A549 (cell line): ENCODE data around the gene ANKS1B. TPM values are rescaled to one million over a fixed set of nuclear protein-coding genes. Genes with fewer than 3 reads are reported as not detected.

Experiments
- ATAC-seq, 2 experiments: fragments of 200-7000 bp in 1 of 2; fragments of >200 bp in 1 of 2; cut with Nextera tagmentation in 1 of 2; cut with Tn5 transposase in 1 of 2; 3 replicates each; pipeline versions ENCODE4 v1.8.0 to v1.9.1; 2018 to 2020; ENCODE audit warnings: mild to moderate bottlenecking in 1 of 2, moderate library complexity in 1 of 2
- CTCF ChIA-PET: fragments of 300-600 bp; sonication (Branson Sonifier 250); formaldehyde crosslinking; extraction: SDS; loops from one replicate; lab custom pipeline; 2021; ENCODE audit warnings: antibody characterized with exemption, inconsistent platforms; lab: Yijun Ruan, JAX
- POLR2A ChIA-PET: fragments of 350-600 bp; formaldehyde crosslinking; extraction: SDS; loops from one replicate; lab custom pipeline; 2021; ENCODE audit warnings: antibody characterized with exemption, inconsistent platforms; lab: Yijun Ruan, JAX
- DNase-seq, 2 experiments: peaks; one replicate each; pipeline versions ENCODE4 v3.0.0 to v3.0.0-alpha.2; 2011 to 2016; ENCODE audit warnings: low read depth in 1 of 2, low spot score in 1 of 2
- FAIRE-seq: peaks from 2 replicates; lab custom pipeline; 2011; peaks lifted over from hg19 to GRCh38; lab: Jason Lieb, UNC
- H3K27ac ChIP-seq, 2 experiments: fragments of >200 bp; sonication (Bioruptor Twin); formaldehyde crosslinking; 3 replicates each; pipeline ENCODE4 v1.5.1; 2016 to 2017
- H3K4me1 ChIP-seq: fragments of >200 bp; sonication (Bioruptor Twin); formaldehyde crosslinking; 3 replicates; pipeline ENCODE4 v1.6.1; 2016
- H3K4me2 ChIP-seq: fragments of >200 bp; sonication (Bioruptor Twin); formaldehyde crosslinking; 3 replicates; pipeline ENCODE4 v1.6.1; 2016
- H3K4me3 ChIP-seq: fragments of >200 bp; sonication (Bioruptor Twin); formaldehyde crosslinking; 3 replicates; pipeline ENCODE4 v1.5.1; 2016
- H3K9me3 ChIP-seq: fragments of >200 bp; sonication (Bioruptor Twin); formaldehyde crosslinking; 3 replicates; pipeline ENCODE4 v1.6.1; 2016
- CBX8 ChIP-seq: fragments of 200-600 bp; sonication (generic); IDR thresholded peaks from 2 replicates; pipeline ENCODE4 v1.6.1; 2016
- CHD2 ChIP-seq: fragments of 150-350 bp; IDR thresholded peaks from 2 replicates; pipeline ENCODE4 v1.6.1; 2014; ENCODE audit warnings: low read length; ENCODE audit not compliant: partially characterized antibody
- CHD4 ChIP-seq: fragments of 200-600 bp; sonication (generic); IDR thresholded peaks from 2 replicates; pipeline ENCODE4 v1.6.1; 2016; ENCODE audit warnings: antibody characterized with exemption, mild to moderate bottlenecking, borderline replicate concordance
- EHF ChIP-seq: fragments of 250-450 bp; sonication (Bioruptor Pico); IDR thresholded peaks from 2 replicates; pipeline ENCODE4 v1.5.0; 2020; ENCODE audit warnings: mild to moderate bottlenecking
- EHMT2 ChIP-seq: fragments of 200-600 bp; sonication (generic); IDR thresholded peaks from 2 replicates; pipeline ENCODE4 v1.6.1; 2016; ENCODE audit warnings: antibody characterized with exemption, low read depth, mild to moderate bottlenecking, moderate library complexity
- EP300 ChIP-seq, 2 experiments: fragments of >200 bp; sonication (Bioruptor Twin); formaldehyde crosslinking; IDR thresholded peaks; 2 replicates in 1 of 2; 3 replicates in 1 of 2; pipeline ENCODE4 v1.6.1; 2016 to 2017
- HOXA7 ChIP-seq: fragments of 250-450 bp; sonication (Bioruptor Pico); IDR thresholded peaks from 2 replicates; pipeline ENCODE4 v1.5.0; 2020; ENCODE audit warnings: mild to moderate bottlenecking, moderate library complexity
- HOXB5 ChIP-seq: fragments of 250-450 bp; sonication (Bioruptor Pico); IDR thresholded peaks from 2 replicates; pipeline ENCODE4 v1.5.0; 2020; ENCODE audit warnings: mild to moderate bottlenecking, moderate library complexity
- JUN ChIP-seq, 2 experiments: fragments of >200 bp; sonication (Bioruptor Twin); formaldehyde crosslinking; IDR thresholded peaks; 2 replicates in 1 of 2; 3 replicates in 1 of 2; pipeline ENCODE4 v1.6.1; 2016 to 2017
- JUNB ChIP-seq: fragments of >200 bp; sonication (Bioruptor Twin); formaldehyde crosslinking; IDR thresholded peaks from 2 replicates; pipeline ENCODE4 v1.6.1; 2016
- KDM1A ChIP-seq: fragments of 200-600 bp; sonication (generic); IDR thresholded peaks from 2 replicates; pipeline ENCODE4 v1.6.1; 2016; ENCODE audit warnings: low read depth, mild to moderate bottlenecking
- NPAS2 ChIP-seq: fragments of 250-450 bp; sonication (Bioruptor Pico); IDR thresholded peaks from 2 replicates; pipeline ENCODE4 v1.8.0; 2022; ENCODE audit warnings: mild to moderate bottlenecking, moderate library complexity, borderline replicate concordance
- NR3C1 ChIP-seq: fragments of >200 bp; sonication (Bioruptor Twin); formaldehyde crosslinking; IDR thresholded peaks from 3 replicates; pipeline ENCODE4 v1.6.1; 2017
- PBX3 ChIP-seq: IDR thresholded peaks from 2 replicates; pipeline ENCODE4 v1.6.1; 2012
- PHF8 ChIP-seq: fragments of 200-600 bp; sonication (generic); IDR thresholded peaks from 2 replicates; pipeline ENCODE4 v1.6.1; 2016; ENCODE audit warnings: low read depth, mild to moderate bottlenecking, antibody characterized with exemption, moderate library complexity, borderline replicate concordance
- POLR2A ChIP-seq: IDR thresholded peaks from 2 replicates; pipeline ENCODE4 v1.6.1; 2012; ENCODE audit warnings: mild to moderate bottlenecking, low read length
- RCOR1 ChIP-seq: fragments of 150-350 bp; IDR thresholded peaks from 2 replicates; pipeline ENCODE4 v1.6.1; 2014; ENCODE audit warnings: antibody characterized with exemption, low read length, low read depth
- REST ChIP-seq: fragments of 200-600 bp; sonication (generic); IDR thresholded peaks from 2 replicates; pipeline ENCODE4 v1.6.1; 2016; ENCODE audit warnings: antibody characterized with exemption, mild to moderate bottlenecking, moderate library complexity
- SMC3 ChIP-seq: fragments of >200 bp; sonication (Bioruptor Twin); formaldehyde crosslinking; IDR thresholded peaks from 3 replicates; pipeline ENCODE4 v1.6.1; 2018; ENCODE audit warnings: inconsistent platforms
- TFCP2L1 ChIP-seq: fragments of 250-450 bp; sonication (Bioruptor Pico); IDR thresholded peaks from 2 replicates; pipeline ENCODE4 v1.5.0; 2021; ENCODE audit warnings: mild to moderate bottlenecking
- ZFP36 ChIP-seq: fragments of 450-650 bp; IDR thresholded peaks from 2 replicates; pipeline ENCODE4 v1.6.1; 2014; ENCODE audit warnings: borderline replicate concordance; ENCODE audit not compliant: partially characterized antibody
- WGBS: methylation state at CpG from one replicate; pipeline ENCODE4 v1.1.6; 2017; ENCODE audit errors: missing lambda C conversion rate; 5-methylcytosine and 5-hydroxymethylcytosine counted together
- polyA plus RNA-seq, 4 experiments: library from polyadenylated mRNA; depleted of rRNA in 3 of 4; stranded (reverse); fragments of >200 nt; fragmentation: RNase III in 1 of 4; extraction: RNeasy Plus Mini Kit Qiagen cat#74134 plus additional on column Dnase treatment in 1 of 4; gene quantifications; 2 replicates in 3 of 4; 3 replicates in 1 of 4; pipeline ENCODE4 v1.2.3, GENCODE V29; 2011 to 2017
- TF ChIP-seq, protein P1 (sequence below): IDR thresholded peaks from 2 replicates; pipeline ENCODE4 v1.6.1; 2012
- TF ChIP-seq, protein P2 (sequence below): fragments of 250-450 bp; sonication (Bioruptor Pico); IDR thresholded peaks from 2 replicates; pipeline ENCODE4 v1.5.0; 2020; ENCODE audit warnings: low read depth, mild to moderate bottlenecking, moderate library complexity
- TF ChIP-seq, protein P3 (sequence below): fragments of 150-350 bp; IDR thresholded peaks from 2 replicates; pipeline ENCODE4 v1.6.1; 2014; ENCODE audit warnings: low read depth, mild to moderate bottlenecking, low read length

The ANKS1B gene
- polyA plus RNA-seq, 2 of the 4 experiments (the other 2 are of a cell fraction) = 1.5 to 2.2 TPM

- no peak for ATAC-seq
- DNase-seq = no peak
- no peaks in the 10 kb centered on the region for H3K4me1 ChIP-seq
- no peak for TF ChIP-seq HOXA7 (CRISPR knock-in tag)
- TF ChIP-seq, protein P1, sequence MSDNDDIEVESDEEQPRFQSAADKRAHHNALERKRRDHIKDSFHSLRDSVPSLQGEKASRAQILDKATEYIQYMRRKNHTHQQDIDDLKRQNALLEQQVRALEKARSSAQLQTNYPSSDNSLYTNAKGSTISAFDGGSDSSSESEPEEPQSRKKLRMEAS = no peak
- TF ChIP-seq KDM1A = no peak
- TF ChIP-seq PBX3 = no peak
- TF ChIP-seq EHF (CRISPR knock-in tag) = no peak
- no peak for TF ChIP-seq HOXB5 (CRISPR knock-in tag)
- TF ChIP-seq, protein P2, sequence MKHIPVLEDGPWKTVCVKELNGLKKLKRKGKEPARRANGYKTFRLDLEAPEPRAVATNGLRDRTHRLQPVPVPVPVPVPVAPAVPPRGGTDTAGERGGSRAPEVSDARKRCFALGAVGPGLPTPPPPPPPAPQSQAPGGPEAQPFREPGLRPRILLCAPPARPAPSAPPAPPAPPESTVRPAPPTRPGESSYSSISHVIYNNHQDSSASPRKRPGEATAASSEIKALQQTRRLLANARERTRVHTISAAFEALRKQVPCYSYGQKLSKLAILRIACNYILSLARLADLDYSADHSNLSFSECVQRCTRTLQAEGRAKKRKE (CRISPR knock-in tag) = no peak
- TF ChIP-seq CHD2 = no peak
- TF ChIP-seq POLR2A = no peak
- TF ChIP-seq EHMT2 = no peak
- TF ChIP-seq NR3C1 = no peak
- no peak for TF ChIP-seq CHD4
- no peak for TF ChIP-seq RCOR1
- TF ChIP-seq, protein P3, sequence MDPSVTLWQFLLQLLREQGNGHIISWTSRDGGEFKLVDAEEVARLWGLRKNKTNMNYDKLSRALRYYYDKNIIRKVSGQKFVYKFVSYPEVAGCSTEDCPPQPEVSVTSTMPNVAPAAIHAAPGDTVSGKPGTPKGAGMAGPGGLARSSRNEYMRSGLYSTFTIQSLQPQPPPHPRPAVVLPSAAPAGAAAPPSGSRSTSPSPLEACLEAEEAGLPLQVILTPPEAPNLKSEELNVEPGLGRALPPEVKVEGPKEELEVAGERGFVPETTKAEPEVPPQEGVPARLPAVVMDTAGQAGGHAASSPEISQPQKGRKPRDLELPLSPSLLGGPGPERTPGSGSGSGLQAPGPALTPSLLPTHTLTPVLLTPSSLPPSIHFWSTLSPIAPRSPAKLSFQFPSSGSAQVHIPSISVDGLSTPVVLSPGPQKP = no peak
- no peak for TF ChIP-seq CBX8
- TF ChIP-seq, all 56 proteins: peak for 0
- ChIA-PET POLR2A (no interaction called here), CTCF (interaction anchor here (0.8 to 3.2 kb wide), 3 partner anchors 9 to 355 kb away, joined by 3 to 22 read pairs (median 7); no protein-coding TSS in a partner anchor)
- FAIRE-seq = no peak
- H3K4me2 ChIP-seq = no peak overlapping the region
- H3K27ac ChIP-seq = no peak overlapping the region
- H3K9me3 ChIP-seq = no peaks in the 10 kb centered on the region
- H3K4me3 ChIP-seq = no peak overlapping the region
- 55% methylated on average over 11 of the region's 11 CpGs for WGBS
Measured at GRCh38 chr12:99053616-99054362, 930.9 kb downstream of the ANKS1B start.

GRCh38 chr12:99049774-99050173 is 935.0 kb downstream of the ANKS1B start:
- H3K4me3 ChIP-seq = no peak overlapping the region
- POLR2A ChIA-PET = no interaction called here
- no peak overlapping the region for H3K27ac ChIP-seq
- WGBS = 0% methylated on average over 3 of the region's 3 CpGs
- DNase-seq (no peak), ATAC-seq (no peak), FAIRE-seq (no peak)
- no peak overlapping the region for H3K4me2 ChIP-seq
- CTCF ChIA-PET = interaction anchor here (0.7 kb wide), 1 partner anchor 344 kb away, joined by 3 read pairs; no protein-coding TSS in a partner anchor
- TF ChIP-seq JUNB = no peak
- TF ChIP-seq NPAS2 (CRISPR knock-in tag) = no peak
- TF ChIP-seq SMC3 = no peak
- TF ChIP-seq PHF8 = no peak
- TF ChIP-seq ZFP36 = no peak
- no peak for TF ChIP-seq JUN (IDR thresholded peaks at IDR 0.05)
- no peak for TF ChIP-seq TFCP2L1 (CRISPR knock-in tag)
- no peak for TF ChIP-seq EP300 (IDR thresholded peaks at IDR 0.05)
- no peak for TF ChIP-seq REST
- TF ChIP-seq EHF (CRISPR knock-in tag) = no peak
- H3K9me3 ChIP-seq = peaks cover 5% of the 10 kb centered on the region; the same call in 1 of the 3 replicates
- no peaks in the 10 kb centered on the region for H3K4me1 ChIP-seq
